Measurements from ENCODE around the gene MUC4.

GRCh38 chr3:195849322-195850074, 37.8 kb upstream of the MUC4 start:
- TF ChIP-seq YY1 (IDR thresholded peaks at IDR 0.05): no peak
- TF ChIP-seq CTCF (IDR thresholded peaks at IDR 0.05; ENCODE audit: low read depth, low read length, missing input control): no peak
- TF ChIP-seq FOXA1 (IDR thresholded peaks at IDR 0.05): no peak
- TF ChIP-seq MAX (IDR thresholded peaks at IDR 0.05): no peak
- no peak for TF ChIP-seq JUND (IDR thresholded peaks at IDR 0.05)
- no peak for TF ChIP-seq EGR1 (IDR thresholded peaks at IDR 0.05; ENCODE audit: low read depth in 2 of 2)
- no peak for TF ChIP-seq GABPA (IDR thresholded peaks at IDR 0.05 in 1 of 2, conservative IDR thresholded peaks at IDR 0.05 in 1 of 2)
- TF ChIP-seq RAD21 (IDR thresholded peaks at IDR 0.05): no peak
- no peak for TF ChIP-seq TAF1 (conservative IDR thresholded peaks at IDR 0.05)
- TF ChIP-seq RXRA (IDR thresholded peaks at IDR 0.05): no peak
- no peak for TF ChIP-seq REST (IDR thresholded peaks at IDR 0.05)
- no peak for TF ChIP-seq SP1 (IDR thresholded peaks at IDR 0.05)
- no peak for TF ChIP-seq HNF4G (IDR thresholded peaks at IDR 0.05)
- TF ChIP-seq ZBTB33 (IDR thresholded peaks at IDR 0.05): no peak

All from liver (tissue), 3 donors.